Measurements from ENCODE around the gene PPP1R9A. TPM values are rescaled to one million over a fixed set of nuclear protein-coding genes. Genes with fewer than 3 reads are reported as not detected.
A peak's percentile ranks its signal among the peaks of the same experiment; 100 is the strongest.

The PPP1R9A gene
- polyA plus RNA-seq, 1 experiment: 0.02 TPM

DNA sequence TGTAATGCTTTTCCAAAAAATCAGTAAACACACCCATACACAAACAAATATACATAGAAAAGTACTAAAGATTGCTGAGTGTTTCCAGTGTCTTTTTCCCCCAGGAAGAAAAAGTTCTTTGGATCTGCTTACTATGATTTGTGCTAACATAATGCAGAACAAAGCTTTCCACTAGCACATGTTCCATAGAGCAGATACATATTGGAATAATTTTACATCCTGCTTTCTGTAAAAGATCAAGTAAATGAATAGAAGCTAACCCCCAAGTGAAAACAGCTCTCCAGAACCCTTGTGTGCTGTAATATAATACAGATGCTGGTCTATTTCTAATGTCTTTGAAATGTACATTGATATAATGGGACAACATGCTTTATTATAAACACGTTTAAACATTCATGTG, 291.5 kb downstream of the PPP1R9A start:
- Histone ChIP-seq H3K27me3 (ENCODE audit: control insufficient read depth, insufficient read depth, low read length) (no peaks in the 10 kb centered on the region), H3K27ac (ENCODE audit: low read depth, low read length) (no peak overlapping the region), H3K4me3 (ENCODE audit: low read depth, low read length) (no peak overlapping the region), H3K9me3 (ENCODE audit: control insufficient read depth, insufficient read depth, low read length) (no peaks in the 10 kb centered on the region)
- CTCF ChIA-PET: interaction anchor here (1.9 to 4.2 kb wide), 2 partner anchors 749 to 752 kb away, joined by 6 to 48 read pairs; no protein-coding TSS in a partner anchor
- no peak for DNase-seq (ENCODE audit: low read depth, low spot score)
- TF ChIP-seq, protein P1, sequence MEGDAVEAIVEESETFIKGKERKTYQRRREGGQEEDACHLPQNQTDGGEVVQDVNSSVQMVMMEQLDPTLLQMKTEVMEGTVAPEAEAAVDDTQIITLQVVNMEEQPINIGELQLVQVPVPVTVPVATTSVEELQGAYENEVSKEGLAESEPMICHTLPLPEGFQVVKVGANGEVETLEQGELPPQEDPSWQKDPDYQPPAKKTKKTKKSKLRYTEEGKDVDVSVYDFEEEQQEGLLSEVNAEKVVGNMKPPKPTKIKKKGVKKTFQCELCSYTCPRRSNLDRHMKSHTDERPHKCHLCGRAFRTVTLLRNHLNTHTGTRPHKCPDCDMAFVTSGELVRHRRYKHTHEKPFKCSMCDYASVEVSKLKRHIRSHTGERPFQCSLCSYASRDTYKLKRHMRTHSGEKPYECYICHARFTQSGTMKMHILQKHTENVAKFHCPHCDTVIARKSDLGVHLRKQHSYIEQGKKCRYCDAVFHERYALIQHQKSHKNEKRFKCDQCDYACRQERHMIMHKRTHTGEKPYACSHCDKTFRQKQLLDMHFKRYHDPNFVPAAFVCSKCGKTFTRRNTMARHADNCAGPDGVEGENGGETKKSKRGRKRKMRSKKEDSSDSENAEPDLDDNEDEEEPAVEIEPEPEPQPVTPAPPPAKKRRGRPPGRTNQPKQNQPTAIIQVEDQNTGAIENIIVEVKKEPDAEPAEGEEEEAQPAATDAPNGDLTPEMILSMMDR (IDR thresholded peaks at IDR 0.05; ENCODE audit: low read depth, low read length): no peak
- POLR2A ChIA-PET: no interaction called here

DNA sequence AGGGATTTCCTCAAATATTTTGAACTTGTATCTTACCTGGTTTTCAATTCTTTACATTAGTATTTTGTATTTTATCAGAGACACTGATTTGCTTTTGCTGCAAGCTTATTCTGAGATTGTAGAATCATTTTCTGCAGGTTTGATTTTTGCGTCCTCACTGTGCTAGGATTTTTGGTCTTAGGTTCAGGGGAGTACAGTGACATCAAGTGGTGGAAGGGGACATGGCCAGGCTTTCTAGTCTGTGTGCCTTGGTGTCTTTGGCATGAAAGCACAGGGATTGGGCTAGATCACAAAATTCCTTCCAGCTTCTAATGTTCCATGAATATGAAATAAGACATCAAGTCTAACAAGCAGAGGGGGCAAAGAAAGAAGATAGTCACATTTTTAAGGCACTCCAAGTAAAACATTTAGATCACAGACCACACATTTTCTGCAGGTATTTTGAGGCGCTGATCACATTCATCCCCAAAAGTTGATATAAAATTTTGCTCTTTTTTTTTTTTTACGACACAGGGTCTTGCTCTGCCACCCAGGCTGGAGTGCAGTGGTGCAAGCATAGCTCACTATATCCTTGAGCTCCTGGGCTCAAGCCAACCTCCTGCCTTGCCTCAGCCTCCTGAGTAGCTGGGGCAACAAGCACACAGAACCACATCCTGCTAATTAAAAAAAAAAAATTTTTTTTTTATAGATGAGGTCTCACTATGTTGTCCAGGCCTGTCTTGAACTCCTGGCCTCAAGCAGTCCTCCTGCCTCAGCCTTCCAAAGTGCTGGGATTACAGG, 292.6 kb downstream of the PPP1R9A start:
- no peaks in the 10 kb centered on the region for H3K27me3 ChIP-seq (ENCODE audit: control insufficient read depth, insufficient read depth, low read length)
- peak; percentile 1 for DNase-seq (ENCODE audit: low read depth, low spot score)
- H3K4me3 ChIP-seq (ENCODE audit: low read depth, low read length): no peak overlapping the region
- TF ChIP-seq, protein P1 (IDR thresholded peaks at IDR 0.05; ENCODE audit: low read depth, low read length): peak; percentile 61
- CTCF ChIA-PET: interaction anchor here (0.6 to 4.2 kb wide), 9 partner anchors 9 to 754 kb away, joined by 3 to 48 read pairs (median 4); no protein-coding TSS in a partner anchor
- POLR2A ChIA-PET: no interaction called here
- no peak overlapping the region for H3K27ac ChIP-seq (ENCODE audit: low read depth, low read length)
- H3K9me3 ChIP-seq (ENCODE audit: control insufficient read depth, insufficient read depth, low read length): no peaks in the 10 kb centered on the region

DNA sequence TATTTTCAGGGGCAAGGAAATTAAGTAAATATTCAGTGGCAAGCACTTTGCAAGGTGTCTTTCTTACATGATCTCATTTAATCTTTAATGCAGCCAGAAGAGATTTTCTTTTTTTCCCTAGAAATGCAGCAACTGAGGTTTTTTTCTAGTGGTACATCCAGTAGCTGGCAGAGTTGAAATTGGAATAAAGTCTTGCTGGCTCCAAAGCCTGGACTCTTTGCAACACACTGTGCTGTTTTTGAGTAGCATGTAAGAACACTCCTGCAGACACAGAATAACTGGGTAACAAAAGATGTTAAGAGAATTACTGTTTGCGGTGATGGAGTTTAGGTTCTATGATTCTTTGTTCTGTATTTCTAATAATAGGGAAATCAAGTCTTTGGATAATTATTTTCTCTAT, 293.3 kb downstream of the PPP1R9A start:
- Histone ChIP-seq H3K27ac (ENCODE audit: low read depth, low read length) (no peak overlapping the region), H3K27me3 (ENCODE audit: control insufficient read depth, insufficient read depth, low read length) (no peaks in the 10 kb centered on the region), H3K9me3 (ENCODE audit: control insufficient read depth, insufficient read depth, low read length) (no peaks in the 10 kb centered on the region), H3K4me3 (ENCODE audit: low read depth, low read length) (no peak overlapping the region)
- TF ChIP-seq, protein P1 (IDR thresholded peaks at IDR 0.05; ENCODE audit: low read depth, low read length): no peak
- ChIA-PET CTCF (interaction anchor here (1.5 to 4.2 kb wide), 3 partner anchors 277 to 756 kb away, joined by 5 to 48 read pairs (median 12); no protein-coding TSS in a partner anchor), POLR2A (no interaction called here)
- no peak for DNase-seq (ENCODE audit: low read depth, low spot score)

DNA sequence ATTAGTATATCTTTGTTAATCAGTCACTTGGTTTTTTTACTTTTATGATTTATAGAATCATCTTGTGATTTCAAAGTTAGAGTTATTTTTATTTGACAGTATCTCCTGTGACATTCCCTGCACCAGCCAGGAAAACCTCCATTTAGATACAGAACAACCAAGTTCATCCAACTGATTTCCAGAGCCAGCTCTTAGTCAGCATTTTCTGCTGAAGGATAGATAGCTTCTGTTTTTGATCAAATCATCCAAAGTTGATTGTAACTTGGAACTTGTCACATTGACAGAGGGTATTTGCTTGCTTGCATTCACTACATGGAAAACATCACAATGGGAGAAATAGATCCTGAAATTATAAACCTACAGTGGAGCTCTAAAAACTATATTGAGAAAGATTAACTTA, 294.3 kb downstream of the PPP1R9A start:
- TF ChIP-seq, protein P1 (IDR thresholded peaks at IDR 0.05; ENCODE audit: low read depth, low read length): no peak
- no peak for DNase-seq (ENCODE audit: low read depth, low spot score)
- CTCF ChIA-PET: interaction anchor here (0.9 to 4.2 kb wide), 4 partner anchors 276 to 757 kb away, joined by 3 to 48 read pairs (median 8); no protein-coding TSS in a partner anchor
- no peak overlapping the region for H3K4me3 ChIP-seq (ENCODE audit: low read depth, low read length)
- H3K9me3 ChIP-seq (ENCODE audit: control insufficient read depth, insufficient read depth, low read length): no peaks in the 10 kb centered on the region
- H3K27ac ChIP-seq (ENCODE audit: low read depth, low read length): no peak overlapping the region
- POLR2A ChIA-PET: no interaction called here
- H3K27me3 ChIP-seq (ENCODE audit: control insufficient read depth, insufficient read depth, low read length): no peaks in the 10 kb centered on the region

DNA sequence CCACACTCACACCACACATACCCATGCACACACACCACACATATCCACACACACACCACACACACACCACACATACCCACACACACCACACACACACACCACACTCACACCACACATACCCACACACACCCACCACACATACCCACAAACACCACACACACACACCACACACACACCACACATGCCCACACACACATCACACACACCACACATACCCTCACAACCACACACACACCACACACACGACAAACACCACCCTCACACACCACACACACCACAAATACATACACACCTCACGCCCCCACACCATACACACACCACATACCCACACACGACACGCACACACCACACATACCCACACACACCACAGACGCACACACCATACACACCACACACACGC, 297.2 kb downstream of the PPP1R9A start:
- Histone ChIP-seq H3K4me3 (ENCODE audit: low read depth, low read length) (no peak overlapping the region), H3K27ac (ENCODE audit: low read depth, low read length) (no peak overlapping the region), H3K9me3 (ENCODE audit: control insufficient read depth, insufficient read depth, low read length) (no peaks in the 10 kb centered on the region), H3K27me3 (ENCODE audit: control insufficient read depth, insufficient read depth, low read length) (no peaks in the 10 kb centered on the region)
- no peak for DNase-seq (ENCODE audit: low read depth, low spot score)
- TF ChIP-seq, protein P1 (IDR thresholded peaks at IDR 0.05; ENCODE audit: low read depth, low read length): no peak
- CTCF ChIA-PET: no interaction called here
- POLR2A ChIA-PET: no interaction called here

All from AG04450 (cell line).